Endothelial cell of umbilical vein (primary cell): ENCODE data around the gene ABCC11.

Experiments used
- EZH2 ChIP-seq: IDR thresholded peaks from 2 replicates; pipeline ENCODE4 v1.6.1; 2012; ENCODE audit warnings: borderline replicate concordance, low read depth, mild to moderate bottlenecking, moderate library complexity, low read length, inconsistent platforms; ENCODE audit not compliant: severe bottlenecking
- POLR2AphosphoS5 ChIP-seq: IDR thresholded peaks from 2 replicates; pipeline ENCODE4 v1.6.1; 2012; ENCODE audit warnings: low read depth, mild to moderate bottlenecking, control low read depth, low read length, moderate library complexity; ENCODE audit not compliant: insufficient read depth
- TF ChIP-seq, protein P1 (sequence below), 2 donors: IDR thresholded peaks; 1 replicate in 1 of 2; 2 replicates in 1 of 2; pipeline ENCODE4 v1.5.1; 2011; ENCODE audit warnings: low read length in 2 of 2, mild to moderate bottlenecking in 2 of 2, moderate library complexity in 2 of 2, control low read depth in 1 of 2, inconsistent platforms in 1 of 2, low read depth in 1 of 2; ENCODE audit not compliant: insufficient read depth in 1 of 2; ENCODE audit errors: extremely low read depth in 1 of 2

DNA sequence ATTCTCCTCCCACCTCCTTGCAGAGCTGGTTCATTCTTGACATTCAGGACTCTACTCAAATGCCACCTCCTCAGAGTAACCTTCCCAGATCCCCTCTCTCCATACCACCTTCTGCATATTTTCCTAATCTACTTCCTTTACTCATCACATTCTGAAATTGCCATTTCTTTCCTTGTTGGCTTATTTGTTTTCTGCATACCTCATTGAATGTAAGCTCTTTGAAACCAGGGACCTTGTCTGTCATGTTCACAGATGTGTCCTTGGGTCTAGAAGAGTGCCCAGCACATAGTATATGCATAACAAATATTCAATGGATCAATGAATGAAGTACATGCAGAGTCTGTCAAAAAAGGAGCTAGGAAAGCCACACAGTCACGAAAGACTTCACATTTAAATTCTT lies 11.1 kb downstream of the ABCC11 start:
- TF ChIP-seq, protein P1, sequence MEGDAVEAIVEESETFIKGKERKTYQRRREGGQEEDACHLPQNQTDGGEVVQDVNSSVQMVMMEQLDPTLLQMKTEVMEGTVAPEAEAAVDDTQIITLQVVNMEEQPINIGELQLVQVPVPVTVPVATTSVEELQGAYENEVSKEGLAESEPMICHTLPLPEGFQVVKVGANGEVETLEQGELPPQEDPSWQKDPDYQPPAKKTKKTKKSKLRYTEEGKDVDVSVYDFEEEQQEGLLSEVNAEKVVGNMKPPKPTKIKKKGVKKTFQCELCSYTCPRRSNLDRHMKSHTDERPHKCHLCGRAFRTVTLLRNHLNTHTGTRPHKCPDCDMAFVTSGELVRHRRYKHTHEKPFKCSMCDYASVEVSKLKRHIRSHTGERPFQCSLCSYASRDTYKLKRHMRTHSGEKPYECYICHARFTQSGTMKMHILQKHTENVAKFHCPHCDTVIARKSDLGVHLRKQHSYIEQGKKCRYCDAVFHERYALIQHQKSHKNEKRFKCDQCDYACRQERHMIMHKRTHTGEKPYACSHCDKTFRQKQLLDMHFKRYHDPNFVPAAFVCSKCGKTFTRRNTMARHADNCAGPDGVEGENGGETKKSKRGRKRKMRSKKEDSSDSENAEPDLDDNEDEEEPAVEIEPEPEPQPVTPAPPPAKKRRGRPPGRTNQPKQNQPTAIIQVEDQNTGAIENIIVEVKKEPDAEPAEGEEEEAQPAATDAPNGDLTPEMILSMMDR (IDR thresholded peaks at IDR 0.05; ENCODE audit: extremely low read depth in 1 of 2, insufficient read depth in 1 of 2, low read depth in 1 of 2, low read length in 2 of 2): no peak
- TF ChIP-seq EZH2 (no peak), POLR2AphosphoS5 (no peak)
